Upper lobe of left lung (tissue), 4 donors: ENCODE data around the gene CCAR1.

ENCODE experiments used
- CTCF ChIP-seq, 6 experiments: fragments of 450-650 bp in 4 of 6; fragments of 200-600 bp in 2 of 6; sonication (generic) in 2 of 6; IDR thresholded peaks; one replicate each; pipeline ENCODE4 v1.5.1; 2016 to 2019; ENCODE audit warnings: antibody characterized with exemption in 6 of 6
- POLR2A ChIP-seq, 4 donors: fragments of 450-650 bp; IDR thresholded peaks; one replicate each; pipeline ENCODE4 v1.5.1; 2016 to 2017; ENCODE audit warnings: antibody characterized with exemption in 4 of 4, mild to moderate bottlenecking in 2 of 4
- POLR2AphosphoS5 ChIP-seq, 2 donors: sonication (generic); formaldehyde crosslinking; IDR thresholded peaks; one replicate each; pipeline ENCODE4 v1.5.1; 2017; ENCODE audit warnings: antibody characterized with exemption in 2 of 2

GRCh38 chr10:68759967-68760366, 38.9 kb downstream of the CCAR1 start:
- TF ChIP-seq CTCF (IDR thresholded peaks at IDR 0.05), result no peak
- TF ChIP-seq POLR2A (IDR thresholded peaks at IDR 0.05), result no peak
- TF ChIP-seq POLR2AphosphoS5 (IDR thresholded peaks at IDR 0.05), result no peak
